DOHH2 (cell line): ENCODE data around the gene ZBTB47.

Source experiments
- H3F3A ChIP-seq: fragments of 200-600 bp; sonication (generic), shearing (Covaris generic); 2 replicates; pipeline ENCODE4 v1.6.0; 2016; ENCODE audit warnings: antibody characterized with exemption, mild to moderate bottlenecking; ENCODE audit not compliant: control insufficient read depth, insufficient read depth
- H3K27ac ChIP-seq: fragments of 200-600 bp; sonication (generic); 2 replicates; pipeline ENCODE4 v1.5.1; 2014; ENCODE audit warnings: low read depth, mild to moderate bottlenecking, low read length, moderate library complexity
- H3K27me3 ChIP-seq: fragments of 200-600 bp; sonication (generic); 2 replicates; pipeline ENCODE4 v1.6.1; 2014; ENCODE audit warnings: mild to moderate bottlenecking, low read length, mixed read lengths; ENCODE audit not compliant: control insufficient read depth
- H3K36me3 ChIP-seq: fragments of 200-600 bp; sonication (generic); 2 replicates; pipeline ENCODE4 v1.6.1; 2014; ENCODE audit warnings: mild to moderate bottlenecking, low read length, moderate library complexity, mixed read lengths; ENCODE audit not compliant: control insufficient read depth
- H3K4me1 ChIP-seq: fragments of 200-600 bp; sonication (generic); 2 replicates; pipeline ENCODE4 v1.6.1; 2014; ENCODE audit warnings: mild to moderate bottlenecking, low read length, mixed read lengths; ENCODE audit not compliant: control insufficient read depth
- H3K4me2 ChIP-seq: fragments of 200-600 bp; sonication (generic); 2 replicates; pipeline ENCODE4 v1.6.0; 2014; ENCODE audit warnings: mild to moderate bottlenecking, low read length, moderate library complexity
- H3K4me3 ChIP-seq: fragments of 200-600 bp; sonication (generic); 2 replicates; pipeline ENCODE4 v1.5.1; 2014; ENCODE audit warnings: mild to moderate bottlenecking, low read length, mixed read lengths
- H3K79me2 ChIP-seq: fragments of 200-600 bp; sonication (generic); 2 replicates; pipeline ENCODE4 v1.6.1; 2014; ENCODE audit warnings: mild to moderate bottlenecking, low read length, mixed read lengths; ENCODE audit not compliant: control insufficient read depth
- H3K9me2 ChIP-seq: fragments of 200-600 bp; sonication (generic); replicated peaks from 2 replicates; pipeline ENCODE4 v1.6.1; 2014; ENCODE audit warnings: mild to moderate bottlenecking, low read length, mixed read lengths; ENCODE audit not compliant: control insufficient read depth
- H3K9me3 ChIP-seq: fragments of 200-600 bp; sonication (generic); 2 replicates; pipeline ENCODE4 v1.6.1; 2014; ENCODE audit warnings: antibody characterized with exemption, low read length, mixed read lengths; ENCODE audit not compliant: control insufficient read depth, insufficient read depth
- H4K20me1 ChIP-seq: fragments of 200-600 bp; sonication (generic); 2 replicates; pipeline ENCODE4 v1.6.0; 2014; ENCODE audit warnings: low read depth, mild to moderate bottlenecking, antibody characterized with exemption, low read length, moderate library complexity; ENCODE audit not compliant: control insufficient read depth, insufficient read depth
- CTCF ChIP-seq: fragments of 200-600 bp; sonication (generic); IDR thresholded peaks from one replicate; pipeline ENCODE4 v1.5.1; 2014; ENCODE audit warnings: antibody characterized with exemption, mild to moderate bottlenecking, low read depth, low read length; ENCODE audit not compliant: poor library complexity, severe bottlenecking
- EZH2phosphoT487 ChIP-seq: fragments of 200-600 bp; sonication (generic); IDR thresholded peaks from 2 replicates; pipeline ENCODE4 v1.6.1; 2017; ENCODE audit warnings: borderline replicate concordance, mild to moderate bottlenecking, antibody characterized with exemption, low read length, moderate library complexity, mixed read lengths

ZBTB47 gene

GRCh38 chr3:42692667-42693529 is 39.4 kb downstream of the ZBTB47 start:
- no peaks in the 10 kb centered on the region for H3K79me2 ChIP-seq
- no peak overlapping the region for H3K4me3 ChIP-seq
- 0 out of 2 replicates have a peak, but pooled peaks cover 3% of the 10 kb centered on the region for H3K27me3 ChIP-seq
- H3F3A ChIP-seq = no peaks in the 10 kb centered on the region
- TF ChIP-seq EZH2phosphoT487 (no peak), CTCF (no peak)
- no peaks in the 10 kb centered on the region for H3K9me3 ChIP-seq
- no peak overlapping the region for H3K4me2 ChIP-seq
- H3K36me3 ChIP-seq = no peaks in the 10 kb centered on the region
- H4K20me1 ChIP-seq = no peaks in the 10 kb centered on the region
- no peak overlapping the region for H3K27ac ChIP-seq
- H3K4me1 ChIP-seq = no peaks in the 10 kb centered on the region
- H3K9me2 ChIP-seq = no peaks in the 10 kb centered on the region

GRCh38 chr3:42693530-42693930 is 40.0 kb downstream of the ZBTB47 start:
- no peak overlapping the region for H3K4me3 ChIP-seq
- no peaks in the 10 kb centered on the region for H3F3A ChIP-seq
- H3K36me3 ChIP-seq = no peaks in the 10 kb centered on the region
- no peak overlapping the region for H3K27ac ChIP-seq
- no peaks in the 10 kb centered on the region for H4K20me1 ChIP-seq
- no peaks in the 10 kb centered on the region for H3K9me3 ChIP-seq
- H3K27me3 ChIP-seq = 0 out of 2 replicates have a peak, but pooled peaks cover 3% of the 10 kb centered on the region
- TF ChIP-seq CTCF (no peak), EZH2phosphoT487 (no peak)
- H3K4me1 ChIP-seq = no peaks in the 10 kb centered on the region
- H3K4me2 ChIP-seq = no peak overlapping the region
- no peaks in the 10 kb centered on the region for H3K79me2 ChIP-seq
- no peaks in the 10 kb centered on the region for H3K9me2 ChIP-seq

- no peak overlapping the region for H3K27ac ChIP-seq
- H3K4me2 ChIP-seq = no peak overlapping the region
- no peaks in the 10 kb centered on the region for H3K9me3 ChIP-seq
- H3K79me2 ChIP-seq = no peaks in the 10 kb centered on the region
- no peak for TF ChIP-seq CTCF
- TF ChIP-seq EZH2phosphoT487 = no peak
- no peaks in the 10 kb centered on the region for H3K9me2 ChIP-seq
- H3K36me3 ChIP-seq = no peaks in the 10 kb centered on the region
- no peak overlapping the region for H3K4me3 ChIP-seq
- no peaks in the 10 kb centered on the region for H4K20me1 ChIP-seq
- 0 out of 2 replicates have a peak, but pooled peaks cover 3% of the 10 kb centered on the region for H3K27me3 ChIP-seq
- H3F3A ChIP-seq = no peaks in the 10 kb centered on the region
- H3K4me1 ChIP-seq = no peaks in the 10 kb centered on the region
Observed at GRCh38 chr3:42694366-42694765, 40.9 kb downstream of the ZBTB47 start.
